Activated naive CD4-positive, alpha-beta T cell (primary cell): ENCODE measurements around the gene S100A8.
"Not testable (repeated sequence)": the region's sequence is repeated elsewhere in the genome, so short reads cannot be mapped to it uniquely, and the experiment has no call there.

Experiments
- DNase-seq, 4 experiments: peaks; one replicate each; lab custom pipeline; 2025; lab: John Stamatoyannopoulos, UW

Gene S100A8

DNA sequence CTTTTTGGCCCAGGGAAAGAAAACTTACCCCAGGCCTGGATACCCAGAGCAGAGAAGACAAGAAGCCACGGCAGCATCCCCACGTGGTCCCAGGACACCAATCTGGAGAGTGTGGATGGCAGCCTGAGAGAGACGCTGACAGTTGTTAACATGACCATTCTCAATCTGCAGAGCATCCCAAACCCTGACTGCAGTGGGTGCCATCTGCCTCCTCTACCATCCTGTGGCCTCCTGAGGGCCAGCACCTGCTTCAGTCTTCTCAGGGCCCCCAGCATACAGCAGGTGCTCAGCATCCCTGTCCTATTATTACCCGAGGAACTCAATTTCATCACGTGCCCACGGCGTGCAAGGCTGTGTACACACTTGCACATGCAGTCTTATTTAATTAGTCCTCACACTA lies 43.0 kb downstream of the S100A8 start:
- no peak for DNase-seq

- DNase-seq: not testable (repeated sequence)
These were observed 43.8 kb downstream of the S100A8 start for GRCh38 chr1:153347049-153347448.

- DNase-seq: no peak
These were observed 44.7 kb downstream of the S100A8 start for GRCh38 chr1:153346077-153346723.

DNA sequence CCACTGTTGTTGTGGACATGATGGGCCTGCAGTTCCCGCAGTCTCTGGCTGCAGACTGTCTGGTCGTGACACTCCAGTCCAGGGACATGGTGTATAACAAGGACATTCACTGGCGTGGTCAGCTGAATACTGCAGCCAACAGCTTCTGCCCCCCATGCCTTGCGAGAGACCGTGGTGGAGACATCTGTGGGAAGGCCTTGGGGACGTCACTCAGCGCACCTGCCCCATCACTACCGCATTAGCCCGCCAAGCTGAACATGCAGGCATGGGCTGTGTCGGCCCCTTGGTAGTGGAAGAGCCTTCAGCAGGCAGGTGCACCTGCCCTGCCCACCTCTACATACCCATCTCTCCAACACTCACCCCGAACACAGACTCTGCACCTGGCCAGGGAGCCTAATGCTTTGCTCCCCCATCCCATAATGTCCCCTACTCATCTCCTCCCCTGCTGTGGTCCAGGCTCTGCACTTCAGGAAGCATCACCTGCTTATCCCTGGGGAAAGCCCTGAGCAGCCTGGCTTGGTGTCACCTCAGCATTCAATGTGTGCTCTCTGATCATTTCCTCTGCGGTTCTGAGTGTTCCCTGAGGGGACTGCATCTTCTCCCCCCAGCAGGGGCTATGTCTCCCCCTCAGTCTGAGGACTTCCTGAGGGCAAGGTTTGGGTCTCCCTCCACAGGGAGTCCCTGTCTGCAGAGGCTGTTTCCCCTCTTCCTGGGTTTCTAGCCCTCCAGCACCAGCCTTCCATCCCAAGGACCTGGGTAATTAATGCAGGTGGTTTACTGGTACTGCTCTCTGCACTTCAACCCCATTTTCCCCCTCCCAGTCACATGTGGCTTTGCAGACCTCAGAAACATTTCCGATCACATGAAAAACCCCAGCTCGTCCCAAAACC lies 45.4 kb downstream of the S100A8 start:
- DNase-seq: no peak

DNA sequence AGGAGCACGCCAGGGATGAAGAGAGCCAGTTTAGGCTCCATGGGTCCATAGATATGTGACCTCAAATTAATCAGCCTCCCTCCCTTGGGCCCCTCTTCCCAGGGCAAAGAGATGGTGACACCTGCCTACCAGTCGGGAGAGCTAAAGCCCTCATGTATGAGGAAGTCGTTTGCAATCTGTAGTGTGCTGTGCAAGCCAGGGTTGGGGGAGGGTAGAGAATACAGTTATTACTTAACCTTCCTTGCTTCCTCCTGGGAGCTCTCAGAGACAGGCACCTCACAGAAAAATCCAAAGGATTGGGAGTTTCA lies 46.2 kb downstream of the S100A8 start:
- DNase-seq: no peak

- DNase-seq: no peak
These were observed 46.8 kb downstream of the S100A8 start for GRCh38 chr1:153343811-153344717.

DNA sequence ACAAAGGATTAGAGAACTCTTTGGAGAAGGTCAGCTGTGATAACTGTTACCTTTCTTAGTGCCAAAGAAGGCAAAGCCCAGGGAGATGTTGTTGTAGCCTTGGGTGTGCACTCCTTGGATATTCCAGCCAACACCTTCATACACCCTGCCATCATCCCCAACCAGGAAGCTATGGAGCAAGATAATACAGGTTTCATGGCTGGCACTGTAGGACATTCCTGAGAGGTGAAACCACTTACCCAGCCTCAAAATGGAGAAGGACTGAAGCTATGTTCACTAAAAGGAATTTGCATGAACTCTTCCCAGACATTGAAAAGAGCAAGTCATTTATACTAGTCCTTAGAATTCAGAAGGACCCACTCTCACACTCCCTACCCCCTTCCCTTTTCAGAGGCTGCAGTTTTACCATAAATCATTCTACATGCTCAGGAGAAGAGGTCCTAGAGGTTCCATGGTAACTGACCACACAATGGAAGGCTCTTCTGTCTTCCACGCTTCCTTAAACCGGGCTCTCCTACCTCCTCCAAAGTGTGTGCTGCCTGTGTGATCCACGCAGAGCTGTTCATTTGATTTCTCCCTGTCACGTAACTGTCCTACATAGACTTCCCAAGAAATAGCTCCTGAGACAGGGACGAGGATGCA lies 47.7 kb downstream of the S100A8 start:
- no peak for DNase-seq

DNA sequence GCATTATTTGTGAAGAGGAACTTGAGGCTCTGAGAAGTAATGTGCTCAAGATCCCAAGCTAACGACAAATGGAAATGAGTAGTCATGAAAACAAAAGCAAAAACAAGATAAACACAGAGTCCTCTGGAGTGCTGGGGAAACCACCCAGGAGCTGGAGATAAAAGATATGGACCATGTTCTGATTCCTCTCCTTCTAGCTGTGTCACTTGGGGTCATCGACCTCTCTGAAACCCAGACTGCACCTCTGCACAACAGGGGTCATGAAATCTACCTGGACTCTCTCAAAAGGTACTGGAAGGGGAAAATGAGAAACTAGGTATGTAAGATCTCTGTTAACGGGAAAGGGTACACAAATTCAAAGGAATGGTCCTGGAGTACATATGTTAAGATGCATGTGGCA lies 48.7 kb downstream of the S100A8 start:
- DNase-seq: no peak

GRCh38 chr1:153341431-153341934 lies 49.4 kb downstream of the S100A8 start:
- DNase-seq: no peak

DNA sequence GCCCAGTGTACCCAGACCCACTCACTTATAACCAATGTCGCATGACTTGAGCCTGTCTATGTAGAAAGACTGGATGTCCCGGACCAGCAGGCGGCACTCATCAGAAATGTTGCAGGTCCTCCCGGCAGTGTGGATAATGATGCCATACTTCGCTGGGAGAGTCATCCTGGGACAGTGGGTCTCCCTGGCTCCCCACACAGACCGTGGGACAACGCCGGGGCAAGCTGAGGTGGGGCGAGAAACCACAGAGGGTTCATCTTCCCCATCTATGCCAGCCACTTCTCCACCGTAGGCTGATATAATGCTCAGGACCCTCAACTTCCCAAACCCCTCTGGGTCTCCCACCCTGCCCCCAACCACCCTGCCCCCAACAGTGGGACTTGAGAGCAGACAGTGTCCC lies 50.5 kb downstream of the S100A8 start:
- no peak for DNase-seq
